NOMO-1 (cell line): ENCODE measurements around the gene ZSWIM9.

Experiments
- DNase-seq, 2 experiments: peaks; one replicate each; lab custom pipeline; 2025; ENCODE audit not compliant: unreplicated experiment in 2 of 2; lab: John Stamatoyannopoulos, UW

The ZSWIM9 gene

DNA sequence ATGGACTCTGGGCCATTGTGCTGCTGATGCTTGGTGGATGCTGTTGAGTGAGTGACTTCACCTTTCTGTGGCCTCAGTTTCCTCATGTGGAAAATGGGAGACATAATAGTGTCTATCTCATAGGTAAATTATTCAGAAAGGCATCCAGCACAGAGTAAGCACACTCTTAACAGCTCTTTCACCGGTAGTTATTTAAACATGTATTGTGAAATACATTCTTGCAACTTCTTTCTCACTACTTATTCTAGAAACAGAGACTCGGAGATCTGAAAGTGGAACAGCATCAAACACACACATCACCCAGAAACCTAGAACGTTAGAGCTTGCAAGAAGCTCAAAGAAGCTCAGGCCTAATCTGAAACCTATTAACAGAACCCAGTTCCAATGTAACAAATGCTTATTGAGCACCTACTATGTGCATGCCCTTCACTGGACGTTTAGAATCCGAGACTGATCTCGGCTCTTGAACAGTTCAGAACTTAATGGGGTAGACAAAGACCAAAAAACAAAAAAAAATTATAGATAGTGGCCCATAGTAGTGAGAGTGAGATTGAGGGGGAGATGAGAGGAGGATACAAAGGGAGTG, 4.1 kb downstream of the ZSWIM9 start:
- peak in 1 of 2 experiments; percentile 20 for DNase-seq

DNA sequence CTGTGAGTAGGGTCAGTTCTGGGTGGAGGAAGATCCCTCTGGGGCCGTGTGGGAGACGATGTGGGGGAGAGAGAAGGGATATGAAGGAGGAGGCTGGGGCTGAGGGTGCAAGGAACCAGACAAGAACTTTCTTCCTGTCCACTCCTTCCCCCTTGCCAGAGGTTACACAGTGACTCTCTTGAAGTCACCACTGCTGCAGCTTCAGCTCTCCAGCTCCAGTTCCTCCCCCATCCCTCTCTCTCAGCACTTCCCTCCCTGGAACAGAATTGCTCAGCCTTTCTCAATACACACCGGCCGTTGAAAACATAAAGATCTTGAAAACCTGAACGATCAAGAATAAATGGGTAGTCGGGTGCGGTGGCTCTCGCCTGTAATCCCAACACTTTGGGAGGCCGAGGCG, 5.1 kb downstream of the ZSWIM9 start:
- DNase-seq = no peak

- DNase-seq = no peak
Observed at GRCh38 chr19:48176226-48176625, 5.7 kb downstream of the ZSWIM9 start.

DNA sequence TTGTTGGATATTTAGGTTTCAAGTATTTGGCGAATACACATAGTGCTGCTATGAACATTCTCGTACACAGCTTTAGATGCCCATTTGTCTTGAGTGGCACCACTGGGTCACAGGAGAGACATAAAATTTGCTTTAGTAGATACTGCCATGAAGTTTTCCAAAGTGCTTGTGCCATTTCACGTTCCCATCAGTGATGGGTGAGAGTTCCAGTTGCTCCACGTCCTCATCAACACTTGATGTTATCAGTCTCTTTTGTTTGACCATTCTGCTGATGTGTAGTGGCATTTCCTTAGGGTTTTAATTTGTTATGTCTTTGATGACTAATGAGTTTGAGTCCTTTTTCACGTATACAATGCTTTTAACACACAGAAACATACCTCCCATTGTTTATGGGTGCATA, 11.0 kb downstream of the ZSWIM9 start:
- no peak for DNase-seq

DNA sequence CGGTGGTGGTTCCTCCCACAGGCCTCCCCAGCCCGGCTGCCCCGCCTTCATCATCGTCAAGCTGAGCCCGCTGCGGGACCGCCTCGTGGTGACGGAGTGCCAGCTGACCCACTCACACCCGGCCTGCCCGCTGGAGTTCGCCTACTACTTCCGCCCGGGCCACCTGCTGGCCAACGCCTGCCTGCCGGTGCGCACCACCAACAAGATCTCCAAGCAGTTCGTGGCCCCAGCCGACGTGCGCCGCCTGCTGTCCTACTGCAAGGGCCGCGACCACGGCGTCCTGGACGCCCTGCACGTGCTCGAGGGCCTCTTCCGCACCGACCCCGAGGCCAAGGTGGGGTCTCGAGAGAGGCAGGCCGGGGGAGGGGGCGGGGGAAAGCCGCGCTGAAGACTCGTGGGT, 12.0 kb downstream of the ZSWIM9 start:
- DNase-seq = no peak

- DNase-seq = no peak
Observed at GRCh38 chr19:48183356-48183755, 12.9 kb downstream of the ZSWIM9 start.

DNA sequence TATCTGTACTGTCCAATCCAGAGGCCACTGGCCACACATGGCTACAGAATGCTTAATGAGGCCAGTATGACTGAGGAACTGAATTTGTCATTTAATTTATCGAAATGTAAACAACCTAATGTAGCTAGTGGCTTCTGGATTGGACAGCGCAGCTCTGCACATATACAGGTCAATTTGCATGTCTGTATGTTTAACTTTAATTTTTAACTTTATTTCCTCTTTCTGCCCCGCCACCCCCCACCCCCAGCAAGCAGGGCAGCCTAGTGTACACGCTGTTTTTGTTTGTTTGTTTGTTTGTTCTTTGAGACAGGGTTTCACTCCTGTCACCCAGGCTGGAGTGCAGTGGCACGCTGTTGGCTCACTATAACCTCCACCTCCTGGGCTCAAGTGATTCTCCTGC, 15.5 kb downstream of the ZSWIM9 start:
- DNase-seq = no peak

GRCh38 chr19:48186541-48186991, 16.1 kb downstream of the ZSWIM9 start:
- DNase-seq = no peak

DNA sequence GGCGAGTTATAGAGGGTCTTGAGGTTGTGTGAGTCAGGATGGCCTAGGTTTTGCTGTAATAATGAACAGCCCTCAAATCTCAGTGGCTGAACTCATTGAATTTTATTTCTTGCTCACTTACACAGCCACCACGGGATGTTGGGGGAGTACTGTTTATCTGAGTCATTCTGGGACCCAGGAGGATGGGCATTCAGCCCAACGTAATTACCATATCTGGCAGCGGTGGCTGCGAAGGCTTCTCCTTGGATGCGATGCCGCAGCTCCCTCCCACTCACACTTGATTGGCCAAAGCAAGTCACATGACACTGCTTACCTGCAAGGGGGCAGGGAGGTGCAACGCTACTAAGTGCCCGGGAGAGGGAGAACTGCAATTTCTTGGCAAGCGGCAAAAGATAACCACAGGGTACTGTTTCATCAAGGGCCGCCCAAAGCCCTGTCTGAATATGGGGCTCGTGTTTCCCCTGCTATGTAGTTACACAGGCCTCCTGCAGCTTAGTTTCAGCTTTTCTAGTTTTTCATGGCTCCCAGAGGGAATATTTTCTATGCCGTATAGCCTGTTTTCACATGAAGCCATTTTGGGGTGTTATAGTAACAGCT, 19.9 kb downstream of the ZSWIM9 start:
- DNase-seq = no peak

DNA sequence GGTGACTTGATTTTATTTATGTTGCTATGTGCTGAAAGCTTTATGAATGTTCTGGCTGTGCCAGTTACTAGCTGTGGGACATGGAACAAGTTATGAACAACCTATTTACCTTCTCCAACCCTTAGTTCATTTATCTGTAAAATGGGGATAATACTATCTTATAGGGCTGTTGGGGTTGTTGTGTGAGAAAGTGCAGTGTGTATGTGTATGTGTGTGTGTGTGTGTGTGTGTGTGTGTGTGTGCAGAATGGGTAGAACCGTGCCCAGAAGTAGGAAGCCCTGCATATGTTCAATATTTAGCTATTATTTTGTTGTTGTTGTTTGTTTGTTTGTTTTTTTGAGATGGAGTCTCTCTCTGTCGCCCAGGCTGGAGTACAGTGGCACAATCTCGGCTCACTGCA, 20.4 kb downstream of the ZSWIM9 start:
- no peak for DNase-seq

DNA sequence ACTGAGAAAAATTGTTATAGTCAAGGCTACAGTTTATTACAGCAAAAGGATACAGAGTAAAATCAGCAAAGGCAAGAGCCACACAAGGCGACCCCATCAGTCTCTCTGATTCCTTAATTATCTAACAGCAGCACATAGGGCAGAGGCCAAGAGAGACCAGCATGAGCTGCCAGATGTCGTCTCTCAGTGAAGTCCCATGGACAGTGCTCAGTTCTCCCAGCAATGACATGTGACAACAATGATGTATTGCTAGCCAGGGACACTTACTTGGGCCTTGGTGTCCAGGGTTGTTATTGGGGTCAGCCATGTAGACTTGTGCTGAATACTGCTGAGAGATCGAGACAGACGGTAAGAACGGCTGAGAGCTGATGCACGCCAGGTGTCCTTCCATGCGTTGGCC, 22.3 kb downstream of the ZSWIM9 start:
- no peak for DNase-seq

DNA sequence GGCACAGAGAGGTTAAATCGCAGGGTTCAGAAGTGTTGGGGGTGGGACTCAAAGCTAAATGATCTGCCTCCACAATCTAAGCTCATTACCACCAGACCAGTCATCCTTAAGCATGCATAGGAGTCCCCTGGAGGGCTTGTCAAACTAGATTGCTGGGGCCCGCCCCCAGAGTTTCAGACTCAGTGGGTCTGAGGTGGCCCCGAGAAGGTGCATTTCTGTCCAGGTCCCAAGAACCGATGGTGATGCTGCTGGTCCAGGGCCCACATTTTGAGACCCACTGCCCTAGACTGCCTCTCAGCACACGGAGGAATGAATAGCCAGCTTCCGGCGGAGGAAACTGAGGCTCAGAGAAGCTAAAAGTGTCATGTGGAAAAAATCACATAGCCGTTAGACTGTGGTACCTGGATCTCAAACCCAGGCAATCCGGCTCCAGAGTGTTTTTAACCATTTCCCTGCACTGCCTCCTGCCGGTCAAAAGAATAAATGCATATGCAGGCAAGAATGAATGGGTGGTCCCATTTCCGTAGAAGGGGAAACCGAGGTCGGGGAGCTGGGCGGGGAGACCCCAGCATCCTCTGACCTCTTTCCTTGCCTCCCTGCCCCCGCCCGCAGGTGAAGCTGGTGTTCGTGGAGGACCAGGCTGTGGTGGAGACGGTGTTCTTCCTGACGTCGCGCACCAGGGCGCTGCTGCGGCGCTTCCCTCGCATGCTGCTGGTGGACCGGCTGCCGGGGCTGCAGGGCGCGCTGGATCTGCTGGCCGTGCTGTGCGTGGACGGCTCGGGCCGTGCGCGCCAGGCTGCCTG, 23.8 kb downstream of the ZSWIM9 start:
- DNase-seq = no peak

GRCh38 chr19:48194844-48195830, 24.7 kb downstream of the ZSWIM9 start:
- no peak for DNase-seq

- no peak for DNase-seq
Observed at GRCh38 chr19:48196321-48196763, 25.9 kb downstream of the ZSWIM9 start.

GRCh38 chr19:48196933-48197665, 26.6 kb downstream of the ZSWIM9 start:
- DNase-seq = no peak

DNA sequence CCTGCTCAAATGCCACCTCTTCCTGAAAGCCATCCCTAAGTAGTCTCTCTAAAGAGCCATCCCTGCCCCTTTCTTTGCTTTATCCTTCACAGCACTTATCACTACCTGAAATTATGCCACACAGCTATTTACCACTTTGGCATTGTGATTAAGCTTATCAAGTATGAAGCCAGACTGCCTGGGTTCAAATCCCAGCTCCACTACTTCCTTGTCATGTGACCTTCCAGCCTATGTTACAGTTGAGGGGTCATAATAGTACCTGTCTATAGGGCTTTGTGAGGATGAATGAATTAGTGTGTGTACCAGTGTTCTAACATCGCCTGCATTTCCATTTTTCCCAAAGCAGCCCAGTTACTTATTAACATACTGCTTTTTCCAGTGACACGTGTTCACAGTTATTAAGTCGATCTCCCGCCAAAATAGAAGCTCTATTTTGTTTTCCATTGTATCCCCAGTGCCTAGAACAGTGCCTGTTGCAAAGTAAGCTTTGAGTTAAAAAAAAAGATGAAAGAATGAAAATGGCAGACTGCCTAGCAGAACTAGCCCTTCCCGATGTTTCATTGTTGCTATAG, 32.8 kb downstream of the ZSWIM9 start:
- DNase-seq = no peak

DNA sequence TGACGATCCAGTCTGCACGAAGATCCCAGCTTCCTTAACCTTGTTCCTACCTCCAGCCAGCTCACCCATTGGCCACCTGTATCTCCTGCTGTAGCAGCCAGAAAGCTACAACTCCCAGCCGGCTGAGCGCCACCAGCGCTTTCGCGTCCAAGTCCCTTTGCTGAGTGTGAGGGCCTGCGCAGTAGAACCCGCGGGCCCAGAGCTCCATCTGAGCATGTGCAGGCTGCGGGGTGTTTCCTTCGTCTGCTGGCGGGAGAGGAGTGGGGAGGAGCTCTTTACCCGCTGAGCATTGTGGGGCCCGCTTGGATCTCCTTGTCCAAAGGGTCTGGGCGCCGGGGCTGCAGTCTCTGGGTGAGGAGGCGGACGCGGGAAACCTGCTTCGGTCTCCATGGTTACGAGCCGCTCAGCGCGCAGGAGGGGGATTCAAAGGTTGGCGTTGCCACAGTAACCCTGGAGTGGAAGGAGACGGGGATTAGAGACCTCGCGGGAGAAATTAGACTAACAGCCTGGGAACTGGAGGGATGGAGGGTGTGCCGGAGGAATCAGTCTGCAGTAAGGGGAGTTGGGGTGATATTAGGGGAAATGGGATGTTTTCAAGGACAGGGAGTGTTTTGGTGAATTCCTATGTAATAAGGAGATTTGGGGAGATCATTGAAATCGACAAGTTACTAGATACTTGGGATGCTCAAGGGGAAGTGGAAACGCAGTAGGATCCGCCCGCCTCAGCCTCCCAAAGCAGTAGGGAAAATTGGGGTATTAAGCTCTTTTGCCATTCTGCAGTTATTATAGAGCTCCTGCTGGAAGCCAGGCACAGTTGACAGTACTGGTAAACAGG, 33.5 kb downstream of the ZSWIM9 start:
- DNase-seq = peak; percentile 90 to 94

- DNase-seq = peak; percentile 55 to 81
Observed at GRCh38 chr19:48206397-48207093, 36.1 kb downstream of the ZSWIM9 start.
